HG02642 (cell line): ENCODE data around the gene MAPK8.

ENCODE experiments used
- ATAC-seq: cut with Tn5 transposase; IDR thresholded peaks from one replicate; pipeline ENCODE4 v1.9.1; 2021; ENCODE audit warnings: mild to moderate bottlenecking; ENCODE audit not compliant: unreplicated experiment, poor library complexity

MAPK8 gene

GRCh38 chr10:48468866-48469511, 162.5 kb downstream of the MAPK8 start:
- ATAC-seq: no peak

GRCh38 chr10:48469516-48470020, 163.1 kb downstream of the MAPK8 start:
- no peak for ATAC-seq

GRCh38 chr10:48470115-48470892, 163.8 kb downstream of the MAPK8 start:
- ATAC-seq: no peak

GRCh38 chr10:48470893-48471805, 164.7 kb downstream of the MAPK8 start:
- ATAC-seq: no peak

GRCh38 chr10:48472501-48473069, 166.1 kb downstream of the MAPK8 start:
- no peak for ATAC-seq

- no peak for ATAC-seq
Observed at GRCh38 chr10:48473704-48474103, 167.2 kb downstream of the MAPK8 start.

GRCh38 chr10:48474765-48475365, 168.4 kb downstream of the MAPK8 start:
- ATAC-seq: no peak

- ATAC-seq: no peak
Observed at GRCh38 chr10:48475943-48476278, 169.4 kb downstream of the MAPK8 start.

- no peak for ATAC-seq
Observed at GRCh38 chr10:48476279-48476982, 170.0 kb downstream of the MAPK8 start.

GRCh38 chr10:48477141-48477540, 170.7 kb downstream of the MAPK8 start:
- ATAC-seq: no peak

- ATAC-seq: no peak
Observed at GRCh38 chr10:48477616-48478015, 171.1 kb downstream of the MAPK8 start.

GRCh38 chr10:48478469-48478868, 172.0 kb downstream of the MAPK8 start:
- ATAC-seq: no peak

- ATAC-seq: no peak
Observed at GRCh38 chr10:48478980-48479811, 172.7 kb downstream of the MAPK8 start.

- no peak for ATAC-seq
Observed at GRCh38 chr10:48480397-48481374, 174.2 kb downstream of the MAPK8 start.

- ATAC-seq: no peak
Observed at GRCh38 chr10:48481385-48481784, 174.9 kb downstream of the MAPK8 start.

GRCh38 chr10:48482207-48482606, 175.7 kb downstream of the MAPK8 start:
- no peak for ATAC-seq

GRCh38 chr10:48484911-48485310, 178.4 kb downstream of the MAPK8 start:
- ATAC-seq: no peak
